Inflammatory macrophage treated with lipopolysaccharide for 1 hour (primary cell): ENCODE results near the gene SORT1.
A peak's percentile ranks its signal among the peaks of the same experiment; 100 is the strongest.
"Not testable (repeated sequence)": the region's sequence is repeated elsewhere in the genome, so short reads cannot be mapped to it uniquely, and the experiment has no call there.

Source experiments
- DNase-seq, 2 donors: peaks; one replicate each; pipeline ENCODE4 v3.0.0-alpha.2; 2020 to 2022

The SORT1 gene

GRCh38 chr1:109397581-109398342 lies at the start of gene SORT1:
TSS of gene SORT1 (minus strand) at chr1:109397918. CDS start at chr1:109397892, 26 bp downstream.
- DNase-seq, result peak; percentile 61 to 67

- not testable (repeated sequence) for DNase-seq
These were observed 48.4 kb upstream of the SORT1 start for GRCh38 chr1:109445949-109446695.

GRCh38 chr1:109444346-109444745 lies 46.6 kb upstream of the SORT1 start:
- no peak for DNase-seq

GRCh38 chr1:109443476-109443875 lies 45.8 kb upstream of the SORT1 start:
- no peak for DNase-seq

- DNase-seq, result peak in 1 of 2 donors; percentile 18
These were observed 43.4 kb upstream of the SORT1 start for GRCh38 chr1:109441069-109441468.

GRCh38 chr1:109438798-109439297 lies 41.1 kb upstream of the SORT1 start:
- DNase-seq, result peak; percentile 78 to 93

- DNase-seq, result no peak
These were observed 36.8 kb upstream of the SORT1 start for GRCh38 chr1:109434484-109434883.

GRCh38 chr1:109433322-109433721 lies 35.6 kb upstream of the SORT1 start:
- peak; percentile 44 to 72 for DNase-seq

- no peak for DNase-seq
These were observed 34.6 kb upstream of the SORT1 start for GRCh38 chr1:109432336-109432735.

- peak in 1 of 2 donors; percentile 20 for DNase-seq
These were observed 29.4 kb upstream of the SORT1 start for GRCh38 chr1:109427171-109427467.

- DNase-seq, result peak; percentile 97 to 100
These were observed 28.8 kb upstream of the SORT1 start, which contains the start of gene PSMA5 for GRCh38 chr1:109426281-109427170. TSS of gene PSMA5 (minus strand) at chr1:109426448. CDS start at chr1:109426330, 118 bp downstream.

GRCh38 chr1:109425391-109426280 lies 27.9 kb upstream of the SORT1 start:
- DNase-seq, result peak; percentile 64 to 76

- no peak for DNase-seq
These were observed 25.8 kb upstream of the SORT1 start for GRCh38 chr1:109423498-109423897.

GRCh38 chr1:109412551-109412950 lies 14.8 kb upstream of the SORT1 start:
- no peak for DNase-seq

- DNase-seq, result no peak
These were observed 7.1 kb upstream of the SORT1 start for GRCh38 chr1:109404838-109405237.

GRCh38 chr1:109402025-109402424 lies 4.3 kb upstream of the SORT1 start:
- DNase-seq, result no peak

- DNase-seq, result no peak
These were observed 2.4 kb upstream of the SORT1 start for GRCh38 chr1:109400035-109400655.

- DNase-seq, result peak; percentile 49 to 96
These were observed 1.7 kb upstream of the SORT1 start for GRCh38 chr1:109399326-109399957.

GRCh38 chr1:109398343-109399225 lies 866 bp upstream of the SORT1 start:
- DNase-seq, result no peak
